Small intestine (tissue), 7 donors: ENCODE measurements around the gene AHI1. TPM values are rescaled to one million over a fixed set of nuclear protein-coding genes. Genes with fewer than 3 reads are reported as not detected.
"Not testable (repeated sequence)": the region's sequence is repeated elsewhere in the genome, so short reads cannot be mapped to it uniquely, and the experiment has no call there.

ENCODE experiments used
- DNase-seq, 2 donors: peaks; one replicate each; pipeline versions ENCODE4 v3.0.0 to v3.0.0-alpha.2; 2013
- FAIRE-seq: peaks from 2 replicates; lab custom pipeline; 2012; peaks lifted over from hg19 to GRCh38; lab: Jason Lieb, UNC
- H3K27ac ChIP-seq, 3 donors: one replicate each; pipeline ENCODE4 v1.5.1; 2013; ENCODE audit warnings: low read length in 2 of 3, mild to moderate bottlenecking in 2 of 3, control low read depth in 1 of 3, inconsistent platforms in 1 of 3, low read depth in 1 of 3, moderate library complexity in 1 of 3
- H3K27me3 ChIP-seq, 3 donors: one replicate each; pipeline ENCODE4 v1.6.1; 2013; ENCODE audit warnings: low read length in 3 of 3, inconsistent platforms in 1 of 3; ENCODE audit not compliant: control insufficient read depth in 3 of 3, insufficient read depth in 3 of 3
- H3K36me3 ChIP-seq, 3 donors: one replicate each; pipeline ENCODE4 v1.6.1; 2013; ENCODE audit warnings: low read length in 3 of 3, inconsistent platforms in 1 of 3, low read depth in 1 of 3, mild to moderate bottlenecking in 1 of 3, moderate library complexity in 1 of 3; ENCODE audit not compliant: control insufficient read depth in 3 of 3, insufficient read depth in 2 of 3
- H3K4me1 ChIP-seq, 3 donors: one replicate each; pipeline ENCODE4 v1.6.1; 2013; ENCODE audit warnings: low read length in 2 of 3, inconsistent platforms in 1 of 3, low read depth in 1 of 3, mild to moderate bottlenecking in 1 of 3, moderate library complexity in 1 of 3; ENCODE audit not compliant: control insufficient read depth in 3 of 3, insufficient read depth in 2 of 3
- H3K4me3 ChIP-seq, 3 donors: one replicate each; pipeline ENCODE4 v1.5.1; 2013; ENCODE audit warnings: low read length in 3 of 3, control low read depth in 1 of 3, inconsistent platforms in 1 of 3, low read depth in 1 of 3, mild to moderate bottlenecking in 1 of 3, moderate library complexity in 1 of 3
- H3K9me3 ChIP-seq, 2 donors: one replicate each; pipeline ENCODE4 v1.6.1; 2013; ENCODE audit warnings: low read depth in 1 of 2, low read length in 1 of 2; ENCODE audit not compliant: control insufficient read depth in 2 of 2, insufficient read depth in 1 of 2
- WGBS, 3 donors: extraction: QIAGEN DNeasy Blood & Tissue Kit; methylation state at CpG; one replicate each; pipeline ENCODE4 v1.1.7; 2013; 5-methylcytosine and 5-hydroxymethylcytosine counted together
- polyA plus RNA-seq, 4 donors: library from polyadenylated mRNA; stranded (reverse) in 3 of 4; unstranded in 1 of 4; fragments of 200-250 nt in 3 of 4; fragments of 120-200 nt in 1 of 4; gene quantifications; one replicate each; pipeline versions ENCODE4 v1.2.1 to v1.2.3, GENCODE V29; 2013
- donor health status: healthy with polysubstance abuse.
- donor health status: control.
- donor health status: control.
- donor health status: Bipolar disorder and iron deficiency.
- donor health status: healthy.

AHI1 gene
- polyA plus RNA-seq, 4 donors: 1.1 to 20.2 (median 5.0) TPM

- FAIRE-seq: no peak
- no peaks in the 10 kb centered on the region for H3K9me3 ChIP-seq
- H3K27me3 ChIP-seq: no peaks in the 10 kb centered on the region
- no peaks in the 10 kb centered on the region for H3K4me1 ChIP-seq
- H3K27ac ChIP-seq: no peak overlapping the region
- no peak overlapping the region for H3K4me3 ChIP-seq
- peaks cover 0 to 3% (median 0%) of the 10 kb centered on the region in 3 donors for H3K36me3 ChIP-seq
- 83 to 97% (median 89%) methylated on average over 1 of the region's 1 CpG for WGBS, 3 donors
- no peak for DNase-seq
Observed at GRCh38 chr6:135346747-135347146, 150.8 kb downstream of the AHI1 start.

- DNase-seq (no peak), FAIRE-seq (no peak)
- H3K4me3 ChIP-seq: no peak overlapping the region
- peaks cover 0 to 3% (median 0%) of the 10 kb centered on the region in 3 donors for H3K36me3 ChIP-seq
- no peak overlapping the region for H3K27ac ChIP-seq
- no peaks in the 10 kb centered on the region for H3K4me1 ChIP-seq
- peaks cover 0 to 3% of the 10 kb centered on the region in 2 donors for H3K9me3 ChIP-seq
- no peaks in the 10 kb centered on the region for H3K27me3 ChIP-seq
Observed at GRCh38 chr6:135344526-135344925, 153.0 kb downstream of the AHI1 start.

DNA sequence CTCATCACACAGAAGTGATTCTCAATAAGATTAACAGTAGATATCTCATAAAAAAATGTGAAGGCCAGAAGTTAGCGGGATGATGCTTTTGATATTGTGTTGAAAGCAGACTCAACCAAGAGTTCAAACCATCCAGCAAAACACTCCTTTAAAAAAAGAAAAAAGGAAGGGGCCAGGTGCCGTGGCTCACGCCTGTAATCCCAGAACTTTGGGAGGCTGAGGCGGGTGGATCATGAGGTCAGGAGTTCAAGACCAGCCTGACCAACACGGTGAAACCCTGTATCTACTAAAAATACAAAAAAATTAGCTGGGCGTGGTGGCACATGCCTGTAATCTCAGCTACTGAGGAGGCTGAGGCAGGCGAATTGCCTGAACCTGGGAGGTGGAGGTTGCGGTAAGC is 157.6 kb downstream of the AHI1 start:
- not testable (repeated sequence) for H3K36me3 ChIP-seq, H3K27me3 ChIP-seq, FAIRE-seq, H3K9me3 ChIP-seq, H3K4me3 ChIP-seq, DNase-seq, H3K4me1 ChIP-seq, H3K27ac ChIP-seq
- WGBS, 3 donors: 89 to 97% (median 94%) methylated on average over 8 of the region's 8 CpGs

DNA sequence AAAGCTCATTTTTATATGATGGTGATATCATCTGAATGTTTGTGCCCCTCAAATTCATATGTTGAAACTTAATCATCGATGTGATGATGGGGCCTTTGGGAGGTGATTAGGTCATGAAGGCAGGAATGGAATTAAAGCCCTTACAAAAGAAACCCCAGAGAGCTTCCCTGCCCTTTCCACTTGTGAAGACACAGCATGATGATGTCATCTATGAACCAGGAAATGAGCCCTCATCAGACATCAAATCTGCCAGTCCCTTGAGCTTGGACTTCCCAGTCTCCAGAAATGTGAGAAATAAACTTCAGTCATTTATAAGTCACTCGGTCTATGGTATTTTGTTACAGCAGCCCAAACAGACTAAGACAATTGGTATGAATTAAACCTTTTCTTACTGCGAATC is 163.4 kb downstream of the AHI1 start:
- WGBS, 3 donors: 85 to 92% (median 92%) methylated on average over 3 of the region's 3 CpGs
- no peaks in the 10 kb centered on the region for H3K4me1 ChIP-seq
- H3K9me3 ChIP-seq: peaks cover 0 to 3% of the 10 kb centered on the region in 2 donors
- H3K36me3 ChIP-seq: no peaks in the 10 kb centered on the region
- FAIRE-seq (no peak), DNase-seq (no peak)
- H3K4me3 ChIP-seq: no peak overlapping the region
- H3K27ac ChIP-seq: no peak overlapping the region
- no peaks in the 10 kb centered on the region for H3K27me3 ChIP-seq

DNA sequence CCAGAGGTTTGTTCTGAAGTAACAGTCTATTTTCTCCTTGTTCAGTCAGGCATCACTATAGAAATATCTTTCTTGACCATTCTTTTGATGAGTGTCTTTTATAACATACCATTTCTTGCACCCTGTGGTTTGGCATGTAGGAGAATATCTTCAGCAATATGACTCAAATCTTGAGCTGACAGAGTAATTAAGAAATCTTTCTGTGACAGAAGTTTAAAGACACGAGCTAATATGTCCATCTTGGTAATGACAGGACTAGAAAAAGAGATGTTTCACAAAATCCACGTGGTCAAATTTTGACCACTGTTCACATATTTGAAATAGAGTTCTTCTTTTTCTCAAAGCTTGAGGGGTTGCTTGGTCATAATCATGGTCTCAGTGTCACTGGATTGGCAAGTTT is 166.5 kb downstream of the AHI1 start:
- H3K27me3 ChIP-seq: no peaks in the 10 kb centered on the region
- no peaks in the 10 kb centered on the region for H3K4me1 ChIP-seq
- H3K27ac ChIP-seq: no peak overlapping the region
- FAIRE-seq (no peak), DNase-seq (no peak)
- WGBS, 3 donors: 72 to 86% (median 78%) methylated on average over 2 of the region's 2 CpGs
- no peaks in the 10 kb centered on the region for H3K36me3 ChIP-seq
- peaks cover 0 to 3% of the 10 kb centered on the region in 2 donors for H3K9me3 ChIP-seq
- no peak overlapping the region for H3K4me3 ChIP-seq

GRCh38 chr6:135329851-135330803 is 167.4 kb downstream of the AHI1 start:
- Histone ChIP-seq H3K36me3 (no peaks in the 10 kb centered on the region), H3K4me1 (no peaks in the 10 kb centered on the region), H3K9me3 (peaks cover 0 to 3% of the 10 kb centered on the region in 2 donors), H3K27ac (no peak overlapping the region), H3K27me3 (no peaks in the 10 kb centered on the region), H3K4me3 (no peak overlapping the region)
- FAIRE-seq: no peak
- DNase-seq: no peak
- WGBS, 3 donors: 78 to 87% (median 86%) methylated on average over 13 of the region's 13 CpGs

DNA sequence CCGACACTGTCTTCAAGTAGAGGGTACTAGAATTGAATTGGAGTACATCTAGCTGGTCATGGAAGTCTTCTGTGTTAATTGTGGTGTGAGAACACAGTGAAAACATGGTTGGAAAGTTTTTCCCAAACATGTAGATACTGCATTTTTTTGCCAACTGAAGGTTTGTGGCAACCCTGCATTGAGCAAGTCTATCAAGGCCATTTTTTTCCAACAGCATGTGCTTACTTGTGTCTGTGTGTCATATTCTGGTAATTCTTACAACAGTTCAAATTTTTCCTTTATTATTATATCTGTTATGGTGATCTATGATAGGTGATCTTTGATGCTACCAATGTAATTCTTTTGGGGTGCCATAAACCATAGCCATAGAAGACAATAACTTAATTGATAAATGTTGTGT is 169.4 kb downstream of the AHI1 start:
- FAIRE-seq: no peak
- Histone ChIP-seq H3K27me3 (no peaks in the 10 kb centered on the region), H3K27ac (no peak overlapping the region), H3K36me3 (no peaks in the 10 kb centered on the region), H3K4me3 (no peak overlapping the region), H3K4me1 (no peaks in the 10 kb centered on the region), H3K9me3 (peaks cover 0 to 3% of the 10 kb centered on the region in 2 donors)
- no peak for DNase-seq
- WGBS, 3 donors: 96 to 100% (median 99%) methylated on average over 1 of the region's 1 CpG

DNA sequence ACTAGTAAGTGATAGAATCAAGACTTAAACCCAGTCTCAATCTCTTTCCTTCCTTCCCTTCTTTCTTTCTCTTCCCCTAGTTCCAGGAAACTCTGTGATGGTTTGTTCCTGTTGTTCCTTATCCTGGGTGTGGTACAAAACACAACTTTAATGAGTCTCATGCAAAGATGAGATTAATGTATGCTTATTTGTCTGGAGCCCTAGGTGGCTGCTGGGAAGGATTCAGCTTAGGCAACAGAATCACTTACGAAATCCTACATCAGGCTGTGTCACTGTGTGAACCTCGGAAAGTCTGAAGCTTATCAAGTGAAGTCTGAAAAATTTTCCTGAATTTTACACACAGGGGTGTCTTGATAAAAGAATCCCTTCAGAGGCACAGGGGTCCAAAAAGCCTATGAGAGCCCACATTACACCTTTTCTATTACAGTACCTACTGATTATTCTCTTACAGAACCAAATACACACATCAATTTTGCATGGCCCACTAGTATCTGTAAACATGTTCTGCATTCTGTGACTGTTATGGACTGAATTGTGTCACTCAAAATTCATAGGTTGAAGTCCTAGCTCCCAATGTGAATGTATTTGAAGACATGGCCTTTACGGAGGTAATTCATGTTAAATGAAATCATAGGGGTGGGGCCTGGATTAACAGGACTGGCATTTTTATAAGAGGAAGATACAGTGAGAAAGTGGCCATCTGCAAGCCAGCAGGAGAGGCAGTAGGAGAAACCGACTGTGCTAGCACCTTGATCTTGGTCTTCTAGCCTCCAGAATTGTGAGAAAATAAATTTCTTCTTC is 171.7 kb downstream of the AHI1 start:
- Histone ChIP-seq H3K36me3 (no peaks in the 10 kb centered on the region), H3K4me3 (no peak overlapping the region), H3K4me1 (no peaks in the 10 kb centered on the region), H3K27me3 (no peaks in the 10 kb centered on the region), H3K27ac (no peak overlapping the region), H3K9me3 (no peaks in the 10 kb centered on the region)
- WGBS, 3 donors: 64 to 84% (median 74%) methylated on average over 4 of the region's 4 CpGs
- peak in 1 of 2 donors; percentile 10 for DNase-seq
- no peak for FAIRE-seq
